ENCODE measurements around the gene SPATA13.

The SPATA13 gene

GRCh38 chr13:24162604-24163003 lies 2.1 kb downstream of the SPATA13 start:
- Histone ChIP-seq H3K9me3 (ENCODE audit: control insufficient read depth, insufficient read depth, low read depth, low read length) (no peaks in the 10 kb centered on the region), H3K4me1 (ENCODE audit: control insufficient read depth, insufficient read depth, low read length) (0 out of 2 replicates have a peak, but pooled peaks cover 7% of the 10 kb centered on the region), H3K36me3 (ENCODE audit: control insufficient read depth in 2 of 2, insufficient read depth in 1 of 2, low read length in 2 of 2) (peaks cover 0 to 16% of the 10 kb centered on the region in 2 experiments; a peak in 1 of 3 replicates), H3K27ac (ENCODE audit: extremely low read depth, low read depth, low read length) (no peak overlapping the region), H3K4me3 (ENCODE audit: low read depth, low read length) (no peak overlapping the region)
- CTCF ChIA-PET, result no interaction called here
- POLR2A ChIA-PET, result interaction anchor here (0.6 kb wide), 1 partner anchor 24 kb away, joined by 3 read pairs; no protein-coding TSS in a partner anchor
- TF ChIP-seq ZNF341 (tag by site-specific recombination; IDR thresholded peaks at IDR 0.05; ENCODE audit: low read depth) (no peak), OSR2 (tag by site-specific recombination; IDR thresholded peaks at IDR 0.05) (no peak), KLF1 (tag by site-specific recombination; IDR thresholded peaks at IDR 0.05) (no peak), ZNF214 (tag by site-specific recombination; IDR thresholded peaks at IDR 0.05; ENCODE audit: borderline replicate concordance) (no peak), HOXC10 (CRISPR knock-in tag; IDR thresholded peaks at IDR 0.05) (no peak), ZFP41 (tag by site-specific recombination; IDR thresholded peaks at IDR 0.05; ENCODE audit: borderline replicate concordance) (no peak)

- ChIA-PET CTCF (no interaction called here), POLR2A (no interaction called here)
- Histone ChIP-seq H3K27ac (ENCODE audit: extremely low read depth, low read depth, low read length) (no peak overlapping the region), H3K36me3 (ENCODE audit: control insufficient read depth in 2 of 2, insufficient read depth in 1 of 2, low read length in 2 of 2) (peaks cover 0 to 16% of the 10 kb centered on the region in 2 experiments; a peak in 1 of 3 replicates), H3K4me1 (ENCODE audit: control insufficient read depth, insufficient read depth, low read length) (0 out of 2 replicates have a peak, but pooled peaks cover 5% of the 10 kb centered on the region), H3K9me3 (ENCODE audit: control insufficient read depth, insufficient read depth, low read depth, low read length) (no peaks in the 10 kb centered on the region), H3K4me3 (ENCODE audit: low read depth, low read length) (no peak overlapping the region)
- TF ChIP-seq ZNF639 (tag by site-specific recombination; IDR thresholded peaks at IDR 0.05), result no peak
- no peak for TF ChIP-seq ZNF843 (tag by site-specific recombination; IDR thresholded peaks at IDR 0.05)
- no peak for TF ChIP-seq ZNF510 (tag by site-specific recombination; IDR thresholded peaks at IDR 0.05; ENCODE audit: insufficient replicate concordance)
- no peak for TF ChIP-seq ZFP37 (tag by site-specific recombination; IDR thresholded peaks at IDR 0.05)
- TF ChIP-seq ZNF223 (tag by site-specific recombination; IDR thresholded peaks at IDR 0.05), result no peak
- no peak for TF ChIP-seq ZNF341 (tag by site-specific recombination; IDR thresholded peaks at IDR 0.05; ENCODE audit: low read depth)
- no peak for TF ChIP-seq ELK4 (IDR thresholded peaks at IDR 0.05; ENCODE audit: borderline replicate concordance, low read depth, low read length)
- TF ChIP-seq ZNF138 (tag by site-specific recombination; IDR thresholded peaks at IDR 0.05; ENCODE audit: borderline replicate concordance), result no peak
- TF ChIP-seq GFI1B (tag by site-specific recombination; IDR thresholded peaks at IDR 0.05), result no peak
- TF ChIP-seq ZNF791 (tag by site-specific recombination; IDR thresholded peaks at IDR 0.05), result no peak
- no peak for TF ChIP-seq CTCF (tag by site-specific recombination; IDR thresholded peaks at IDR 0.05)
These were observed 5.2 kb downstream of the SPATA13 start for GRCh38 chr13:24165746-24166145.

GRCh38 chr13:24166561-24166960 lies 6.0 kb downstream of the SPATA13 start:
- Histone ChIP-seq H3K4me1 (ENCODE audit: control insufficient read depth, insufficient read depth, low read length) (0 out of 2 replicates have a peak, but pooled peaks cover 5% of the 10 kb centered on the region), H3K36me3 (ENCODE audit: control insufficient read depth in 2 of 2, insufficient read depth in 1 of 2, low read length in 2 of 2) (peaks cover 0 to 16% of the 10 kb centered on the region in 2 experiments; a peak in 1 of 3 replicates), H3K9me3 (ENCODE audit: control insufficient read depth, insufficient read depth, low read depth, low read length) (no peaks in the 10 kb centered on the region), H3K4me3 (ENCODE audit: low read depth, low read length) (no peak overlapping the region), H3K27ac (ENCODE audit: extremely low read depth, low read depth, low read length) (no peak overlapping the region)
- ChIA-PET POLR2A (no interaction called here), CTCF (interaction anchor here (0.5 kb wide), 1 partner anchor 29 kb away, joined by 3 read pairs; no protein-coding TSS in a partner anchor)
- no peak for TF ChIP-seq ZNF174 (tag by site-specific recombination; IDR thresholded peaks at IDR 0.05)
- no peak for TF ChIP-seq ZXDB (tag by site-specific recombination; IDR thresholded peaks at IDR 0.05)
- no peak for TF ChIP-seq ZNF169 (tag by site-specific recombination; IDR thresholded peaks at IDR 0.05)
- TF ChIP-seq ZFP3 (tag by site-specific recombination; IDR thresholded peaks at IDR 0.05; ENCODE audit: low read depth), result no peak
- no peak for TF ChIP-seq ZSCAN18 (tag by site-specific recombination; IDR thresholded peaks at IDR 0.05)
- no peak for TF ChIP-seq ZNF10 (tag by site-specific recombination; IDR thresholded peaks at IDR 0.05)
- TF ChIP-seq TCF7L2 (IDR thresholded peaks at IDR 0.05; ENCODE audit: borderline replicate concordance, low read depth, low read length), result no peak
- no peak for TF ChIP-seq ZNF239 (tag by site-specific recombination; IDR thresholded peaks at IDR 0.05)
- no peak for TF ChIP-seq KLF10 (tag by site-specific recombination; IDR thresholded peaks at IDR 0.05)
- TF ChIP-seq ZNF221 (tag by site-specific recombination; IDR thresholded peaks at IDR 0.05; ENCODE audit: borderline replicate concordance), result no peak

Data from HEK293 (cell line).